ENCODE data around the gene CPXM2.
"Not testable (repeated sequence)": the region's sequence is repeated elsewhere in the genome, so short reads cannot be mapped to it uniquely, and the experiment has no call there.

The CPXM2 gene

GRCh38 chr10:123761666-123762230 is 129.9 kb downstream of the CPXM2 start:
- no peak for DNase-seq

- DNase-seq: no peak
Measured at GRCh38 chr10:123761038-123761428, 130.6 kb downstream of the CPXM2 start.

GRCh38 chr10:123760356-123761037 is 131.1 kb downstream of the CPXM2 start:
- no peak for DNase-seq

- peak; percentile 38 for DNase-seq
Measured at GRCh38 chr10:123759501-123760031, 132.0 kb downstream of the CPXM2 start.

- DNase-seq: no peak
Measured at GRCh38 chr10:123759041-123759440, 132.6 kb downstream of the CPXM2 start.

GRCh38 chr10:123757853-123758252 is 133.8 kb downstream of the CPXM2 start:
- DNase-seq: no peak

- DNase-seq: no peak
Measured at GRCh38 chr10:123755061-123755460, 136.5 kb downstream of the CPXM2 start.

- DNase-seq: no peak
Measured at GRCh38 chr10:123754123-123754522, 137.5 kb downstream of the CPXM2 start.

- DNase-seq: no peak
Measured at GRCh38 chr10:123751342-123752134, 140.1 kb downstream of the CPXM2 start.

- DNase-seq: no peak
Measured at GRCh38 chr10:123750901-123751300, 140.7 kb downstream of the CPXM2 start.

- peak; percentile 67 for DNase-seq
Measured at GRCh38 chr10:123748711-123749110, 142.9 kb downstream of the CPXM2 start.

GRCh38 chr10:123747426-123747825 is 144.2 kb downstream of the CPXM2 start:
- DNase-seq: no peak

- DNase-seq: no peak
Measured at GRCh38 chr10:123746942-123747341, 144.7 kb downstream of the CPXM2 start.

- DNase-seq: no peak
Measured at GRCh38 chr10:123746520-123746919, 145.1 kb downstream of the CPXM2 start.

- no peak for DNase-seq
Measured at GRCh38 chr10:123746061-123746460, 145.5 kb downstream of the CPXM2 start.

GRCh38 chr10:123744224-123744536 is 147.4 kb downstream of the CPXM2 start:
- DNase-seq: no peak

- DNase-seq: no peak
Measured at GRCh38 chr10:123743441-123744223, 148.0 kb downstream of the CPXM2 start.

- DNase-seq: no peak
Measured at GRCh38 chr10:123742751-123743440, 148.7 kb downstream of the CPXM2 start.

- no peak for DNase-seq
Measured at GRCh38 chr10:123741711-123742110, 149.9 kb downstream of the CPXM2 start.

GRCh38 chr10:123741146-123741545 is 150.5 kb downstream of the CPXM2 start:
- DNase-seq: no peak

GRCh38 chr10:123736917-123737316 is 154.7 kb downstream of the CPXM2 start:
- DNase-seq: not testable (repeated sequence)

- DNase-seq: no peak
Measured at GRCh38 chr10:123729523-123729922, 162.1 kb downstream of the CPXM2 start.

GRCh38 chr10:123726836-123727235 is 164.8 kb downstream of the CPXM2 start:
- no peak for DNase-seq

Measured in NCI-H510A treated with DMSO at 0.1 percent for 48 hours (cell line).